HepG2 (cell line): Measurements from ENCODE around the gene HIRA. TPM values are rescaled to one million over a fixed set of nuclear protein-coding genes. Genes with fewer than 3 reads are reported as not detected.

ENCODE experiments used
- FOXA3 ChIP-seq: IDR thresholded peaks from 2 replicates; pipeline ENCODE4 v1.6.1; 2016; ENCODE audit warnings: missing genetic modification reagents, missing compliant biosample characterization
- KLF11 ChIP-seq: IDR thresholded peaks from 2 replicates; pipeline ENCODE4 v1.6.1; 2016; ENCODE audit warnings: missing compliant biosample characterization
- PAXIP1 ChIP-seq: sonication (generic); formaldehyde crosslinking; conservative IDR thresholded peaks from 2 replicates; pipeline ENCODE4 v1.4.0; 2020; ENCODE audit warnings: mild to moderate bottlenecking, missing genetic modification reagents, moderate library complexity
- PLSCR1 ChIP-seq: sonication (generic); formaldehyde crosslinking; IDR thresholded peaks from 2 replicates; pipeline ENCODE4 v1.5.0; 2020; ENCODE audit warnings: missing genetic modification reagents, mild to moderate bottlenecking, borderline replicate concordance
- RBM39 ChIP-seq: fragments of 200-400 bp; formaldehyde crosslinking; IDR thresholded peaks from one replicate; pipeline ENCODE4 v1.6.1; 2018; ENCODE audit warnings: antibody characterized with exemption, mild to moderate bottlenecking, low read depth, low read length; ENCODE audit not compliant: poor library complexity, severe bottlenecking
- TCF12 ChIP-seq, 2 experiments: fragments of 450-650 bp in 1 of 2; sonication (generic) in 1 of 2; formaldehyde crosslinking in 1 of 2; IDR thresholded peaks; 2 replicates each; pipeline versions ENCODE4 v1.6.1 to v1.8.0; 2017 to 2022; ENCODE audit warnings: antibody characterized with exemption in 1 of 2, mild to moderate bottlenecking in 1 of 2, missing genetic modification reagents in 1 of 2, moderate library complexity in 1 of 2
- THAP8 ChIP-seq: sonication (generic); formaldehyde crosslinking; IDR thresholded peaks from 2 replicates; pipeline ENCODE4 v1.5.1; 2020; ENCODE audit warnings: missing genetic modification reagents, mild to moderate bottlenecking, borderline replicate concordance
- ZBTB40 ChIP-seq, 2 experiments: fragments of 450-650 bp in 1 of 2; sonication (generic) in 1 of 2; formaldehyde crosslinking in 1 of 2; IDR thresholded peaks; 2 replicates each; pipeline versions ENCODE4 v1.6.1 to v1.8.0; 2016 to 2022; ENCODE audit warnings: antibody characterized with exemption in 1 of 2, mild to moderate bottlenecking in 1 of 2, missing genetic modification reagents in 1 of 2
- ZEB1 ChIP-seq: IDR thresholded peaks from 2 replicates; pipeline ENCODE4 v1.6.1; 2012; ENCODE audit warnings: mild to moderate bottlenecking, low read depth, inconsistent platforms; ENCODE audit not compliant: insufficient replicate concordance
- ZNF282 ChIP-seq: fragments of 450-650 bp; IDR thresholded peaks from 2 replicates; pipeline ENCODE4 v1.6.1; 2018; ENCODE audit not compliant: partially characterized antibody
- ZNF496 ChIP-seq: sonication (generic); formaldehyde crosslinking; IDR thresholded peaks from 2 replicates; pipeline ENCODE4 v1.8.1; 2023; ENCODE audit warnings: mild to moderate bottlenecking, moderate library complexity, missing genetic modification reagents; ENCODE audit not compliant: insufficient replicate concordance
- ZNF543 ChIP-seq: sonication (generic); formaldehyde crosslinking; IDR thresholded peaks from 2 replicates; pipeline ENCODE4 v1.4.0; 2020; ENCODE audit warnings: mild to moderate bottlenecking, missing genetic modification reagents
- ZNF780A ChIP-seq: sonication (generic); formaldehyde crosslinking; IDR thresholded peaks from 2 replicates; pipeline ENCODE4 v1.8.0; 2022; ENCODE audit warnings: mild to moderate bottlenecking, missing genetic modification reagents, moderate library complexity
- polyA plus RNA-seq, 8 experiments: library from polyadenylated mRNA; depleted of rRNA in 3 of 8; stranded (reverse) in 7 of 8; unstranded in 1 of 8; fragments of >200 nt; fragmentation: Illumina TruSeq in 4 of 8; extraction: Trizol in 4 of 8; gene quantifications; 2 replicates each; pipeline versions ENCODE4 v1.2.1 to v1.2.3, GENCODE V29; 2011 to 2016; ENCODE audit warnings: low read depth in 4 of 8, missing spikeins in 1 of 8, mixed read lengths in 1 of 8; ENCODE audit not compliant: insufficient read depth in 1 of 8
- total RNA-seq, 5 experiments: library from RNA; depleted of rRNA; stranded (reverse); fragments of >200 nt; fragmentation: Illumina TruSeq; extraction: Trizol; gene quantifications; 2 replicates each; pipeline ENCODE4 v1.2.3, GENCODE V29; 2016; ENCODE audit warnings: low read depth in 1 of 5

HIRA gene
- total and polyA plus RNA-seq, 2 of the 13 experiments (the other 11 are each of a cell fraction or from before 2014, with no cell fraction given): 21.5 to 29.2 TPM

- peak; percentile 67 for TF ChIP-seq PAXIP1 (CRISPR knock-in tag)
- TF ChIP-seq KLF11 (CRISPR knock-in tag): no peak
- TF ChIP-seq RBM39: peak; percentile 98
- peak; percentile 91 for TF ChIP-seq FOXA3 (CRISPR knock-in tag)
- TF ChIP-seq ZNF496: no peak
- TF ChIP-seq PLSCR1 (CRISPR knock-in tag): no peak
- TF ChIP-seq ZBTB40 (IDR thresholded peaks at IDR 0.05): peak; percentile 81
- peak; percentile 89 for TF ChIP-seq ZBTB40 (CRISPR knock-in tag; IDR thresholded peaks at IDR 0.05)
- TF ChIP-seq ZEB1: peak; percentile 44
- TF ChIP-seq TCF12 (IDR thresholded peaks at IDR 0.05): no peak
- TF ChIP-seq TCF12 (CRISPR knock-in tag; IDR thresholded peaks at IDR 0.05): peak; percentile 93; the same call in 1 of the 2 replicates
- peak; percentile 99 for TF ChIP-seq THAP8 (CRISPR knock-in tag)
- TF ChIP-seq ZNF543 (CRISPR knock-in tag): peak; percentile 99
- no peak for TF ChIP-seq ZNF282
- peak; percentile 57 for TF ChIP-seq ZNF780A
Measured at GRCh38 chr22:19432133-19432851, 759 bp upstream of the HIRA start, which contains the start of gene MRPL40 (continued).
